Astrocyte (in vitro differentiated cells and primary cell): ENCODE measurements around the gene OPALIN.

Experiments
- CTCF ChIP-seq: IDR thresholded peaks from 2 replicates; pipeline ENCODE4 v1.5.1; 2011; ENCODE audit warnings: low read depth, mild to moderate bottlenecking, inconsistent platforms, low read length, moderate library complexity; ENCODE audit not compliant: insufficient read depth
- EZH2 ChIP-seq: IDR thresholded peaks from 2 replicates; pipeline ENCODE4 v1.6.1; 2012; ENCODE audit warnings: mild to moderate bottlenecking, low read length, inconsistent platforms; ENCODE audit not compliant: insufficient read depth

DNA sequence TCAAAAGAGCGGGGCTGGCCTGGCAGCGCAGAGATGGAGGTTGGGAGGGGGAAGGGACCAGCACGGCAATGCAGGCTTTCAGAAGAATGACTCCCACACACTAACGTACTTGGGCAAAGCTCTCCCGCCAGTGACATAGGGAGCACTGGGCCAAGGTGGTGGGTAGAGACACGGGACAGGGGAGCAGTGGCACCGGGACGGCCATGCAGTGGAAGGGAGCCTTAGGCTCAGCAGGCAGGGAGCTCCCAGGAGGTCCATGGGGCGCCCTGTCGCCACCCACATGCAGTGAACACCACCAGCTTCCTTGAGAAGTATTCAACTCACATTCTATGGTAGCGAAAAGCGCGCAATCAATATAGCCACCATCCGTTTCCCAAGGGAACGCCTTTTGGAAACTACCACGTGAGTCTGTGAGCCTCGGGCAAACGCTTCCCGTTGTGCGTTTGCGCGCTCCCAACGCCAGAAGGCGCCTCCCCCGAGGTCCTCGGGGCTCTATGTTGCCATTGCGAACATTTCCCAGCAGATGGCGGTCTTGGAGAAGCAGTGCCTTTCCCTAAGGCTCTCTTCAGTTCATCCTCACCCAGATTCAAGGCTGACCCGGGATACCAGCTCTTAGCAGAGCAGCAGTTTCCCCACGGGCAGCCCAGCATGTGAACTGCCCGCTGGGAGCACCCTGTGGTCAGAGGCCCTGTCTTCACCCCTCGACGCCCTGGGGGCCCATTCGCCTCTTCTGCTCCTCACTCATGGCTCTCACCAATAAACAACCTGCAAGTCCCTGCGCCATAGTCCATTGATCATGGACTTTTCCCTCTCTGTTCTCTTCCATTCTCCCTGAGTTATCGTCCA, 16.4 kb upstream of the OPALIN start:
- TF ChIP-seq CTCF, result peak; percentile 98
- no peak for TF ChIP-seq EZH2
